ES-I3 (cell line): ENCODE data around the gene ZNF366.

Source experiments
- H3K36me3 ChIP-seq: 2 replicates; pipeline ENCODE4 v1.6.1; 2013; ENCODE audit warnings: mild to moderate bottlenecking, low read length, control low read depth, moderate library complexity; ENCODE audit not compliant: insufficient read depth
- H3K4me1 ChIP-seq: 2 replicates; pipeline ENCODE4 v1.6.1; 2013; ENCODE audit warnings: mild to moderate bottlenecking, control low read depth, low read length; ENCODE audit not compliant: insufficient read depth
- H3K9ac ChIP-seq: 2 replicates; pipeline ENCODE4 v1.6.1; 2013; ENCODE audit warnings: low read depth, mild to moderate bottlenecking, low read length, moderate library complexity
- H3K9me3 ChIP-seq: 2 replicates; pipeline ENCODE4 v1.6.1; 2013; ENCODE audit warnings: mild to moderate bottlenecking, low read length, moderate library complexity; ENCODE audit not compliant: control insufficient read depth, insufficient read depth

Gene ZNF366

GRCh38 chr5:72507231-72507906 lies at the start of gene ZNF366:
ZNF366 (minus strand) TSS chr5:72507410; CDS start chr5:72461496, 45,914 bp downstream.
- no peak within 1 kb of the TSS for H3K9ac ChIP-seq
- no peaks in the 10 kb centered on the region for H3K36me3 ChIP-seq
- no peaks in the 10 kb centered on the region; the same call in 1 of the 2 replicates for H3K9me3 ChIP-seq
- H3K4me1 ChIP-seq, result peaks cover 12% of the 10 kb centered on the region

- Histone ChIP-seq H3K36me3 (no peaks in the 10 kb centered on the region), H3K9ac (peak overlapping the region; percentile 63), H3K4me1 (peaks cover 30% of the 10 kb centered on the region), H3K9me3 (no peaks in the 10 kb centered on the region)
These were observed 49.3 kb upstream of the ZNF366 start for GRCh38 chr5:72556351-72557166.

GRCh38 chr5:72555871-72556270 lies 48.7 kb upstream of the ZNF366 start:
- Histone ChIP-seq H3K36me3 (no peaks in the 10 kb centered on the region), H3K4me1 (peaks cover 27% of the 10 kb centered on the region), H3K9ac (peak overlapping the region; percentile 63), H3K9me3 (no peaks in the 10 kb centered on the region)

- Histone ChIP-seq H3K9ac (no peak overlapping the region), H3K4me1 (peaks cover 21% of the 10 kb centered on the region), H3K9me3 (no peaks in the 10 kb centered on the region), H3K36me3 (no peaks in the 10 kb centered on the region)
These were observed 47.7 kb upstream of the ZNF366 start for GRCh38 chr5:72554897-72555296.

- no peaks in the 10 kb centered on the region for H3K36me3 ChIP-seq
These were observed 44.9 kb upstream of the ZNF366 start for GRCh38 chr5:72552041-72552557.

GRCh38 chr5:72550595-72550994 lies 43.4 kb upstream of the ZNF366 start:
- no peaks in the 10 kb centered on the region for H3K9me3 ChIP-seq
- no peak overlapping the region for H3K9ac ChIP-seq
- peaks cover 13% of the 10 kb centered on the region for H3K4me1 ChIP-seq
- no peaks in the 10 kb centered on the region for H3K36me3 ChIP-seq

More at GRCh38 chr5:72552041-72552557, 44.9 kb upstream of the ZNF366 start:
- Histone ChIP-seq H3K4me1 (peaks cover 15% of the 10 kb centered on the region), H3K9ac (no peak overlapping the region), H3K9me3 (no peaks in the 10 kb centered on the region)

GRCh38 chr5:72543811-72544210 lies 36.6 kb upstream of the ZNF366 start:
- Histone ChIP-seq H3K9me3 (no peaks in the 10 kb centered on the region), H3K9ac (no peak overlapping the region), H3K4me1 (0 out of 2 replicates have a peak, but pooled peaks cover 10% of the 10 kb centered on the region), H3K36me3 (no peaks in the 10 kb centered on the region)

- H3K36me3 ChIP-seq, result no peaks in the 10 kb centered on the region
- H3K9me3 ChIP-seq, result no peaks in the 10 kb centered on the region
- H3K9ac ChIP-seq, result no peak overlapping the region
- H3K4me1 ChIP-seq, result 0 out of 2 replicates have a peak, but pooled peaks cover 10% of the 10 kb centered on the region
These were observed 36.2 kb upstream of the ZNF366 start for GRCh38 chr5:72543365-72543764.

- H3K9ac ChIP-seq, result no peak overlapping the region
- no peaks in the 10 kb centered on the region for H3K9me3 ChIP-seq
- H3K36me3 ChIP-seq, result no peaks in the 10 kb centered on the region
- 0 out of 2 replicates have a peak, but pooled peaks cover 10% of the 10 kb centered on the region for H3K4me1 ChIP-seq
These were observed 35.5 kb upstream of the ZNF366 start for GRCh38 chr5:72542695-72543094.

GRCh38 chr5:72541501-72542225 lies 34.5 kb upstream of the ZNF366 start:
- no peaks in the 10 kb centered on the region for H3K36me3 ChIP-seq
- H3K9me3 ChIP-seq, result no peaks in the 10 kb centered on the region
- no peak overlapping the region for H3K9ac ChIP-seq
- H3K4me1 ChIP-seq, result 0 out of 2 replicates have a peak, but pooled peaks cover 10% of the 10 kb centered on the region

- no peaks in the 10 kb centered on the region for H3K9me3 ChIP-seq
- 0 out of 2 replicates have a peak, but pooled peaks cover 10% of the 10 kb centered on the region for H3K4me1 ChIP-seq
- H3K36me3 ChIP-seq, result no peaks in the 10 kb centered on the region
- H3K9ac ChIP-seq, result no peak overlapping the region
These were observed 33.7 kb upstream of the ZNF366 start for GRCh38 chr5:72540759-72541438.

- no peak overlapping the region for H3K9ac ChIP-seq
- H3K4me1 ChIP-seq, result 0 out of 2 replicates have a peak, but pooled peaks cover 10% of the 10 kb centered on the region
- no peaks in the 10 kb centered on the region for H3K36me3 ChIP-seq
- no peaks in the 10 kb centered on the region for H3K9me3 ChIP-seq
These were observed 32.5 kb upstream of the ZNF366 start for GRCh38 chr5:72539726-72540125.

- H3K9ac ChIP-seq, result no peak overlapping the region
- H3K36me3 ChIP-seq, result no peaks in the 10 kb centered on the region
- H3K9me3 ChIP-seq, result no peaks in the 10 kb centered on the region
- H3K4me1 ChIP-seq, result 0 out of 2 replicates have a peak, but pooled peaks cover 10% of the 10 kb centered on the region
These were observed 31.8 kb upstream of the ZNF366 start for GRCh38 chr5:72539038-72539437.
